Measurements from ENCODE around the gene SNRPA.

Gene SNRPA

DNA sequence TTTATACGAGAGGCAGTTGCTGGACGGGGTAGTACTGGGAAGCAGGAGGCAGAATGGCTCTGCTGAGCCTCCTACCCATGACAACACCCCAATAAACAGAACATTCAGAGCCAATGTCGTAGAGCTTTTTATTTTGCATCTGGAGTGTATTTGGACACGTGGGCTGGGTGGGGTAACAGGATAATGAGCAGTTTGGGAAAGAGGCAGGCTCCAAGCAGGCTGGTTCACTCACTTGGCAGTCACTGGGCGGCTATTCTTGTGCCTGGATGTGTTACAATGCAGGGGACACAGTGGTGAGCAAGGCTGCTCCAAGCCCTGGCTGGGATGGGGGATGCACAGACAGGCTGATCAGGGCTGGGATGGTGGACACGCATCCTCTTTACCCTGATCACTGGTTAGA is 10.3 kb upstream of the SNRPA start:
- TF ChIP-seq, protein P1, sequence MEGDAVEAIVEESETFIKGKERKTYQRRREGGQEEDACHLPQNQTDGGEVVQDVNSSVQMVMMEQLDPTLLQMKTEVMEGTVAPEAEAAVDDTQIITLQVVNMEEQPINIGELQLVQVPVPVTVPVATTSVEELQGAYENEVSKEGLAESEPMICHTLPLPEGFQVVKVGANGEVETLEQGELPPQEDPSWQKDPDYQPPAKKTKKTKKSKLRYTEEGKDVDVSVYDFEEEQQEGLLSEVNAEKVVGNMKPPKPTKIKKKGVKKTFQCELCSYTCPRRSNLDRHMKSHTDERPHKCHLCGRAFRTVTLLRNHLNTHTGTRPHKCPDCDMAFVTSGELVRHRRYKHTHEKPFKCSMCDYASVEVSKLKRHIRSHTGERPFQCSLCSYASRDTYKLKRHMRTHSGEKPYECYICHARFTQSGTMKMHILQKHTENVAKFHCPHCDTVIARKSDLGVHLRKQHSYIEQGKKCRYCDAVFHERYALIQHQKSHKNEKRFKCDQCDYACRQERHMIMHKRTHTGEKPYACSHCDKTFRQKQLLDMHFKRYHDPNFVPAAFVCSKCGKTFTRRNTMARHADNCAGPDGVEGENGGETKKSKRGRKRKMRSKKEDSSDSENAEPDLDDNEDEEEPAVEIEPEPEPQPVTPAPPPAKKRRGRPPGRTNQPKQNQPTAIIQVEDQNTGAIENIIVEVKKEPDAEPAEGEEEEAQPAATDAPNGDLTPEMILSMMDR (IDR thresholded peaks at IDR 0.05; ENCODE audit: extremely low read depth, insufficient read depth, missing control alignments): no peak
- DNase-seq (ENCODE audit: low spot score): no peak
- in situ Hi-C loops (cut with MboI; ENCODE audit: low pct_unique_long_range_greater_than_20kb, low sequenced_read_pairs, unreplicated experiment): no loop called here

DNA sequence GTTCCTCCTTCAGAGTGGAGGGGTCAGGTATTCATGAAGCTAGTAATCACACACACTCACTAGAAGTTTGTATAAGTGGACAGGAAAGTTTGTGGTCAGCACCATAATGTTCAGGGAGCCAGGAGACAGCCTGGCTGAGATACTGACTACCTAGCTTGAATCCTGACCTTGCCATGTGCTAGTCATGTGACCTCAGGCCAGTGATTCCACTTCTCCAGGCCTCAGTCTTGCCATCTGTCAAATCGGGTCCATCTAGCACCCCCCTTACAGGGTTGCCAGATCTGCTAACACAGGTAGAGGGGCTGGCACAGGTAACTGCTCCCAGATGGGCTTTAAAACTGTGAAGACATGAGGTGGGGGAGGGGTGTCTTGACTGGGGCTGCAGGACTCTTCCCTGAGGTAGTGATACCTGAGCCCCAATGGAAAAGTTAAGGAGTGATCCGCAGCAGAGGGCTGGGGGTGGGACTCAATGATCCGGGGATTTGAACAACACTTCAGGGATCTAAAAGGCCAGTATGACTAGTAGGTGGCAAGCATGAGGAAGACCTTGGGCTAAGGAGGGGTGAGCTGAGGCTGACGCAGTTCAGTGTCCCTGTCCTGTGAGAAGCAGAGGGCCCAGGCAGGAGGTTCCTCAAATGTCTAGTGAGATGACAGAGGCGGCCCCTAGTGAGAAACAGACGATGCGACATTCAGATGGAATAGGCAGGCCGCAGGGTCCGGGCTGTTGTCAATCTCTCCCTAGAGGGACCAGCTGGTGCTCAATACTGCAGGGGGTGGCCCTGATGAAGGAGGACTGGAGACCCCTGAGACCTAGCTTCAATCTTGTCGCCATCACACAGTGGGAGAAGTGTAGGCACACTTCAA is 9.2 kb upstream of the SNRPA start:
- in situ Hi-C loops (cut with MboI; ENCODE audit: low pct_unique_long_range_greater_than_20kb, low sequenced_read_pairs, unreplicated experiment): no loop called here
- DNase-seq (ENCODE audit: low spot score): no peak

DNA sequence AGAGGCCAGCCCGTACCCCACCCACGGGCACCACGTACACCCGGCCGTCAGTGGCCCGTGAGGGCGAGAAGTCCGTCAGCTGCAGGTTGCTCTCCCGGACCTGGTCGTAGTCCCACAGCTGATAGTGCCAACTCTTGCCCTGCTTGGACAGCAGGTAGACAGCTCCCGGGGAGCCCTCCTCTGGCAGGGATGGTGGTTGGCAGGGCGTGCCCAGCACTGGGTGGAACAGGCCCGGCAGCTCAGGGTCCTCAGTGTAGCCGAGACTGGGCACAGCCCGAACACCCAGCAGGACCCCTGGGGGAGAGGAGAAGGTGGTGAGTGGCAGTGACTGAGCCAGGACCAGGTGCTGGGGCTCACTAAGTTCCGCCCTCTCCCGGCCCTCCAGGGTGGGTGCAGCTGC is 8.5 kb upstream of the SNRPA start:
- no peak for DNase-seq (ENCODE audit: low spot score)
- TF ChIP-seq, protein P1 (IDR thresholded peaks at IDR 0.05; ENCODE audit: extremely low read depth, insufficient read depth, missing control alignments): no peak
- in situ Hi-C loops (cut with MboI; ENCODE audit: low pct_unique_long_range_greater_than_20kb, low sequenced_read_pairs, unreplicated experiment): no loop called here

More for the DNA sequence above, 9.2 kb upstream of the SNRPA start:
- TF ChIP-seq, protein P1 (IDR thresholded peaks at IDR 0.05; ENCODE audit: extremely low read depth, insufficient read depth, missing control alignments): no peak

DNA sequence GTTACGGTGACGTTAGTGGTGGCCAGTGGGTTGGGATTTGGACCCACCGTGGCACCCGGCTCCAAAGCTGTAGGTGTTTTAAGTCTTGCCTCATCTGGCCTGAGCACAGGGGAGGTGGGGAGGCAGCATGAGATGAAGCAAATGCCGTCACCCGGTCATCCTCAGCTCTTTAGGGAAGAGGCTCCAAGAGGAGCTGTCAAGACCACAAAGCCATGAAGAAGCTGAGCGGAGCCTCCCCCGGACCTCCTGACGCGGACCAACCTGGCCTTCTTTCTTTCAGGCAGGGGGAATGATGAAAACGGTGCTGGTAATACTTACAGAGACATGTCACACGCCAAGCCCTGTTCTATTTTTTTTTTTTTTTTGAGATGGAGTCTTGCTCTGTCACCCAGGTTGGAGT is 8.1 kb upstream of the SNRPA start:
- no peak for DNase-seq (ENCODE audit: low spot score)
- in situ Hi-C loops (cut with MboI; ENCODE audit: low pct_unique_long_range_greater_than_20kb, low sequenced_read_pairs, unreplicated experiment): no loop called here
- TF ChIP-seq, protein P1 (IDR thresholded peaks at IDR 0.05; ENCODE audit: extremely low read depth, insufficient read depth, missing control alignments): no peak

DNA sequence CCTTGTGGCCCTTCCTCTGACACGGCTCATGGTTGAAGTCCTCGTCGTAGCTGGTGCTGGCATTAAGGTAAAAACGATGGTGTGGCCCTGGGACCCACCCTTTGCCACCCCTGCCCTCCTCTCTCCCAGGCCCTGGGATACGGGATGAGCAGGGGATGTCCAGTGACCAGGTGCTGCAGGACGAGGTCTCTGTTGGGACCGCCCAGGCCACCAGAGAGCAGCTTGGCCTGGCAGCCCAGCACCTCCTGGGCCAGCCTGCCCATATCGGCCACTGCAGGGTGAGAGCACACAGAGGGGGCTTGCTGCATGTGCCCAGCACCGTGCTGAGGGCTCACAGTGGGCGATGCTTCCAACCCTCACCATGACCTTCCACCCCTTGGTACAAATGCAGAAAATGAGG is 7.1 kb upstream of the SNRPA start:
- TF ChIP-seq, protein P1 (IDR thresholded peaks at IDR 0.05; ENCODE audit: extremely low read depth, insufficient read depth, missing control alignments): no peak
- DNase-seq (ENCODE audit: low spot score): no peak
- in situ Hi-C loops (cut with MboI; ENCODE audit: low pct_unique_long_range_greater_than_20kb, low sequenced_read_pairs, unreplicated experiment): no loop called here

DNA sequence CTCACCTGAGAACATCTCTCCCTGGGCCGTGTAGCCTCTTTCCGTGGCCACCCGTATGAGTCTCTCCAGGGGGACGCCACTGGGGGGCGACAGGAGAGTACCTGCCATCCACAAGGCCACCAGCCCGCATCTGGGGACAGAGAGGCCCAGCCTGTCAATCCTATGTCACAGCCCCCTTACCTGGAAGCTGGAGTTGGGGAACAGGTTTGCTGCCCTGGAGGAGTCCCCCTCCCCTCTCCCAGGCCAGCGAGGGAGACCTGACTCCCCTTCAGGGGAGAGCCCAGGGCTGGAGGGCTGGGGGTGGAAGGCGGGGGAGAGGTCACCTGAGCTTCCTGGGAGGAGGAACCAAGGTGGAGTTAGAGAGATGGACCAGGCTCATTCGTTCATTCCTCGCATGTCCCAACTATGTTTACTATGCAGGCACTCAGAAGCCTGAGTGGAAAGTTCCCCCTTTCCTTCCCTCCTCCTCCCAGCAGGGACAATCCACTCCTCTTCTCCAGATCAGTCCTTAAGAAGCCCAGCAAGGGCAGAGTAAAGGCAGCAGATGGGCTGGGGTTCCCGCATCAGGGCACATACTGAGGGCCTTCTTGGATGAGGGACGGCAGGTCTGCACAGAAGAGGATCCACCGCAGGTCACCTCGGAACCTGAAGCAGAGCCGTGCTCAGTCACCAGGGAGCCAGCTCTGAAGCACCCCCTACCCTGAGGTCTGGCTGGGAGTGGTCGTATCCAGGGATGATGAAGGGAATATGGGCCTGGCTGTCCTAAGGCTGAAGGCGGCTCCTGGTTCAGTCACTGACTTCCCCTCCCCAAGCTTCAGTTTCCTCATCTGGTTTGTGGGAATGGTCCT is 6.2 kb upstream of the SNRPA start:
- TF ChIP-seq, protein P1 (IDR thresholded peaks at IDR 0.05; ENCODE audit: extremely low read depth, insufficient read depth, missing control alignments): peak; percentile 44
- no peak for DNase-seq (ENCODE audit: low spot score)
- in situ Hi-C loops (cut with MboI; ENCODE audit: low pct_unique_long_range_greater_than_20kb, low sequenced_read_pairs, unreplicated experiment): no loop called here
